ENCODE measurements around the gene PDS5A. TPM values are rescaled to one million over a fixed set of nuclear protein-coding genes. Genes with fewer than 3 reads are reported as not detected.

PDS5A gene
- total RNA-seq, 1 experiment from 2014 or later = 98.3 TPM

DNA sequence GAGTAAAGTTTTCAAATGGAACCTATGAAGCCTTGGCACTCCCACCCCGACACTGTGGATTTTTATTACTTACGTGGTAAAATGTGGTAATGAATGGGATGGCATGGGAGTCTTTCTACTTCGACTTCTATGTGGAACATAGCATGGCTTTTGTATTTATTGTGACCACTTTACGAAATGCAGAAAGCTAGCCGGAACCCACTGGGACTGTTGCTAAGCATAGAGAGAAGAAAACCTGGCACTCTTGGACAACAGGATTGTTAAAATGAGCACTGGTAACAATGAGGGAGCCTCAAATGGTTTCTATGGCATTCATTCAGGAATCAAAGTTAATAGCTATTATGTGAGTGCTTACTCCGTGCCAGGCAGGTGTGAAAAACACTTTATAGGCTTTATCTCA, 113.3 kb downstream of the PDS5A start:
- CTCF ChIA-PET = no interaction called here
- Histone ChIP-seq H3K27me3 (ENCODE audit: insufficient read depth, low read length) (no peaks in the 10 kb centered on the region), H3K9me2 (ENCODE audit: insufficient read depth) (no peaks in the 10 kb centered on the region), H3K4me1 (ENCODE audit: control insufficient read depth in 1 of 2, insufficient read depth in 2 of 2, low read length in 2 of 2) (no peaks in the 10 kb centered on the region), H2AFZ (ENCODE audit: low read depth, low read length, poor library complexity, severe bottlenecking) (no peak overlapping the region), H3K9ac (ENCODE audit: low read length) (no peak overlapping the region), H3K36me3 (ENCODE audit: control insufficient read depth in 1 of 2, insufficient read depth in 2 of 2, low read length in 2 of 2) (peaks cover 31 to 32% of the 10 kb centered on the region in 2 experiments), H3K27ac (ENCODE audit: low read depth, low read length) (no peak overlapping the region), H3K9me3 (ENCODE audit: control insufficient read depth in 1 of 2, insufficient read depth in 1 of 2, low read depth in 1 of 2, low read length in 2 of 2) (no peaks in the 10 kb centered on the region), H3K4me2 (ENCODE audit: low read length) (no peak overlapping the region), H3K4me3 (replicated peaks in 1 of 2; ENCODE audit: low read depth in 1 of 2, low read length in 2 of 2) (no peak overlapping the region), H3K79me2 (ENCODE audit: insufficient read depth, low read length) (peaks cover 10% of the 10 kb centered on the region; the same call in 1 of the 2 replicates), H4K20me1 (ENCODE audit: insufficient read depth) (no peaks in the 10 kb centered on the region)
- no peak for TF ChIP-seq YY1 (IDR thresholded peaks at IDR 0.05; ENCODE audit: extremely low read depth, insufficient replicate concordance, low read depth, low read length)
- TF ChIP-seq EZH2phosphoT487 (IDR thresholded peaks at IDR 0.05; ENCODE audit: borderline replicate concordance) = no peak
- no peak for TF ChIP-seq MAX (IDR thresholded peaks at IDR 0.05)
- TF ChIP-seq JUND (IDR thresholded peaks at IDR 0.05) = no peak
- no peak for TF ChIP-seq CEBPB (IDR thresholded peaks at IDR 0.05; ENCODE audit: low read depth)
- TF ChIP-seq EGR1 (IDR thresholded peaks at IDR 0.05; ENCODE audit: low read depth) = no peak
- TF ChIP-seq ELF1 (IDR thresholded peaks at IDR 0.05; ENCODE audit: borderline replicate concordance, low read depth) = no peak
- no peak for TF ChIP-seq SRF (IDR thresholded peaks at IDR 0.05; ENCODE audit: low read depth)
- ATAC-seq = no peak
- POLR2A ChIA-PET = no interaction called here
- BruUV-seq (replicated peaks) = no TSS peak
- RAD21 ChIA-PET (ENCODE audit: low non-redundant PET in 1 of 2, low total read pairs in 2 of 2, uncharacterized antibody in 2 of 2, unreplicated experiment in 2 of 2) = no interaction called here
- intact Hi-C loops (cut with micrococcal nuclease) = no loop called here
- DNase-seq (ENCODE audit: low read depth, low spot score) = no peak

DNA sequence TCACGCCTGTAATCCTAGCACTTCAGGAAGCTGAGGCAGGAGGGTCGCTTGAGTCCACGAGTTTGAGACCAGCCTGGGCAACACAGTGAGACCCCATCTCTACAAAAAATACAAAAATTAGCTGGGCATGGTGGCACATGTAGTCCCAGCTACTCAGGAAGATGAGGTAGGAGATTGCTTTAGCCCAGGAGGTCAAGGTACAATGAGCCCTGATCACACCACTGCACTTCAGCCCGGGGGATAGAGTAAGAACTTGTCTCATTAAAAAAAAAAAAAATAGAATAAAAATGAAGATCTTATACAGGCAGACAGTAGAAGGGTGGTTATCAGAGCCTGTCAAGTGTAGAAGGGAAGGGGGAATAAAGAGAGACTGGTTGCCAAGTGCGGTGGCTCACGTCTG, 116.9 kb downstream of the PDS5A start:
- Histone ChIP-seq H3K9me3 (ENCODE audit: control insufficient read depth in 1 of 2, insufficient read depth in 1 of 2, low read depth in 1 of 2, low read length in 2 of 2) (peaks cover 0 to under 1% of the 10 kb centered on the region in 2 experiments; a peak in 1 of 4 replicates), H4K20me1 (ENCODE audit: insufficient read depth) (no peaks in the 10 kb centered on the region), H3K4me3 (replicated peaks in 1 of 2; ENCODE audit: low read depth in 1 of 2, low read length in 2 of 2) (no peak overlapping the region), H2AFZ (ENCODE audit: low read depth, low read length, poor library complexity, severe bottlenecking) (no peak overlapping the region), H3K79me2 (ENCODE audit: insufficient read depth, low read length) (peaks cover 22% of the 10 kb centered on the region; the same call in 1 of the 2 replicates), H3K9ac (ENCODE audit: low read length) (no peak overlapping the region), H3K27ac (ENCODE audit: low read depth, low read length) (no peak overlapping the region), H3K36me3 (ENCODE audit: control insufficient read depth in 1 of 2, insufficient read depth in 2 of 2, low read length in 2 of 2) (peaks cover 19 to 46% of the 10 kb centered on the region in 2 experiments), H3K9me2 (ENCODE audit: insufficient read depth) (no peaks in the 10 kb centered on the region), H3K27me3 (ENCODE audit: insufficient read depth, low read length) (no peaks in the 10 kb centered on the region), H3K4me2 (ENCODE audit: low read length) (no peak overlapping the region), H3K4me1 (ENCODE audit: control insufficient read depth in 1 of 2, insufficient read depth in 2 of 2, low read length in 2 of 2) (peaks cover 0 to 6% of the 10 kb centered on the region in 2 experiments; a peak in 2 of 4 replicates)
- ChIA-PET RAD21 (ENCODE audit: low non-redundant PET in 1 of 2, low total read pairs in 2 of 2, uncharacterized antibody in 2 of 2, unreplicated experiment in 2 of 2) (no interaction called here), POLR2A (no interaction called here), CTCF (no interaction called here)
- intact Hi-C loops (cut with micrococcal nuclease) = no loop called here
- TF ChIP-seq, protein P1, sequence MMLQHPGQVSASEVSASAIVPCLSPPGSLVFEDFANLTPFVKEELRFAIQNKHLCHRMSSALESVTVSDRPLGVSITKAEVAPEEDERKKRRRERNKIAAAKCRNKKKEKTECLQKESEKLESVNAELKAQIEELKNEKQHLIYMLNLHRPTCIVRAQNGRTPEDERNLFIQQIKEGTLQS (IDR thresholded peaks at IDR 0.05) = no peak
- TF ChIP-seq SP1 (IDR thresholded peaks at IDR 0.05; ENCODE audit: low read depth) = no peak
- no peak for TF ChIP-seq MAX (IDR thresholded peaks at IDR 0.05)
- no peak for TF ChIP-seq POLR2AphosphoS5 (IDR thresholded peaks at IDR 0.05; ENCODE audit: low read depth, low read length)
- no peak for TF ChIP-seq EZH2 (IDR thresholded peaks at IDR 0.05)
- no peak for TF ChIP-seq JUND (IDR thresholded peaks at IDR 0.05)
- no peak for TF ChIP-seq SRF (IDR thresholded peaks at IDR 0.05; ENCODE audit: low read depth)
- no peak for TF ChIP-seq CBX3 (IDR thresholded peaks at IDR 0.05; ENCODE audit: low read depth)
- no peak for TF ChIP-seq CTCF (IDR thresholded peaks at IDR 0.05 in 2 of 3, conservative IDR thresholded peaks at IDR 0.05 in 1 of 3; ENCODE audit: borderline replicate concordance in 1 of 3, insufficient read depth in 1 of 3, low read depth in 2 of 3, low read length in 2 of 3)
- no peak for TF ChIP-seq EGR1 (IDR thresholded peaks at IDR 0.05; ENCODE audit: low read depth)
- TF ChIP-seq TCF7L2 (IDR thresholded peaks at IDR 0.05; ENCODE audit: borderline replicate concordance, extremely low read depth, insufficient read depth, insufficient read length) = no peak
- TF ChIP-seq YY1 (IDR thresholded peaks at IDR 0.05; ENCODE audit: extremely low read depth, insufficient replicate concordance, low read depth, low read length) = no peak
- BruUV-seq (replicated peaks) = no TSS peak
- no peak for DNase-seq (ENCODE audit: low read depth, low spot score)
- ATAC-seq = no peak

Data from HCT116 (cell line).